H9 (cell line): ENCODE measurements around the gene JMJD1C. TPM values are rescaled to one million over a fixed set of nuclear protein-coding genes. Genes with fewer than 3 reads are reported as not detected.
A peak's percentile ranks its signal among the peaks of the same experiment; 100 is the strongest.

Experiments used
- DNase-seq: peaks from one replicate; pipeline ENCODE4 v3.0.0-alpha.2; 2017
- H2AFZ ChIP-seq: one replicate; pipeline ENCODE4 v1.6.1; 2013; ENCODE audit warnings: mild to moderate bottlenecking, low read length, control low read depth, moderate library complexity
- H2AK5ac ChIP-seq: 2 replicates; pipeline ENCODE4 v1.6.1; 2013; ENCODE audit warnings: low read length, control low read depth, mixed read lengths; ENCODE audit not compliant: insufficient read length
- H2BK120ac ChIP-seq: one replicate; pipeline ENCODE4 v1.6.1; 2013; ENCODE audit warnings: low read depth, mild to moderate bottlenecking, low read length, control low read depth, inconsistent platforms; ENCODE audit not compliant: poor library complexity, severe bottlenecking
- H2BK12ac ChIP-seq: 2 replicates; pipeline ENCODE4 v1.6.1; 2013; ENCODE audit warnings: low read length, control low read depth, mixed read lengths, low read depth; ENCODE audit not compliant: insufficient read length
- H2BK15ac ChIP-seq: 2 replicates; pipeline ENCODE4 v1.6.1; 2013; ENCODE audit warnings: low read depth, low read length, control low read depth
- H2BK20ac ChIP-seq: one replicate; pipeline ENCODE4 v1.6.1; 2013; ENCODE audit warnings: low read depth, mild to moderate bottlenecking, low read length, control low read depth, inconsistent platforms; ENCODE audit not compliant: poor library complexity, severe bottlenecking
- H2BK5ac ChIP-seq: 2 replicates; pipeline ENCODE4 v1.6.1; 2013; ENCODE audit warnings: low read length, control low read depth, mixed read lengths; ENCODE audit not compliant: insufficient read length
- H3K14ac ChIP-seq: 2 replicates; pipeline ENCODE4 v1.6.1; 2013; ENCODE audit warnings: low read length, control low read depth; ENCODE audit not compliant: insufficient read depth
- H3K18ac ChIP-seq: 2 replicates; pipeline ENCODE4 v1.6.1; 2013; ENCODE audit warnings: low read depth, mild to moderate bottlenecking, mixed read lengths, low read length, control low read depth; ENCODE audit not compliant: insufficient read length
- H3K23ac ChIP-seq: 2 replicates; pipeline ENCODE4 v1.6.1; 2013; ENCODE audit warnings: low read length, control low read depth, mixed read lengths, low read depth; ENCODE audit not compliant: insufficient read length
- H3K23me2 ChIP-seq: 2 replicates; pipeline ENCODE4 v1.6.1; 2013; ENCODE audit warnings: low read depth, mild to moderate bottlenecking, mixed read lengths, low read length, control low read depth; ENCODE audit not compliant: insufficient read length, poor library complexity, severe bottlenecking
- H3K27ac ChIP-seq: 2 replicates; pipeline ENCODE4 v1.5.1; 2013; ENCODE audit warnings: low read length, control low read depth, mixed read lengths, low read depth; ENCODE audit not compliant: insufficient read length
- H3K27me3 ChIP-seq: 2 replicates; pipeline ENCODE4 v1.6.1; 2013; ENCODE audit warnings: low read length, control low read depth, inconsistent platforms; ENCODE audit not compliant: insufficient read depth
- H3K4ac ChIP-seq: 2 replicates; pipeline ENCODE4 v1.6.1; 2013; ENCODE audit warnings: low read depth, mild to moderate bottlenecking, control low read depth, inconsistent platforms, low read length, moderate library complexity
- H3K4me1 ChIP-seq: 2 replicates; pipeline ENCODE4 v1.6.1; 2013; ENCODE audit warnings: low read length, control low read depth, inconsistent platforms; ENCODE audit not compliant: insufficient read depth
- H3K4me2 ChIP-seq: 2 replicates; pipeline ENCODE4 v1.6.1; 2013; ENCODE audit warnings: low read length, control low read depth, mixed read lengths; ENCODE audit not compliant: insufficient read length, insufficient read depth
- H3K56ac ChIP-seq: 2 replicates; pipeline ENCODE4 v1.6.1; 2013; ENCODE audit warnings: low read depth, mild to moderate bottlenecking, mixed read lengths, low read length, control low read depth; ENCODE audit not compliant: insufficient read length
- H3K79me1 ChIP-seq: 2 replicates; pipeline ENCODE4 v1.6.1; 2013; ENCODE audit warnings: low read depth, mild to moderate bottlenecking, moderate library complexity, low read length, control low read depth, inconsistent platforms; ENCODE audit not compliant: insufficient read depth, poor library complexity, severe bottlenecking
- H3K79me2 ChIP-seq: 2 replicates; pipeline ENCODE4 v1.6.1; 2013; ENCODE audit warnings: low read length, control low read depth, inconsistent platforms; ENCODE audit not compliant: insufficient read depth
- H3K9ac ChIP-seq: 2 replicates; pipeline ENCODE4 v1.6.1; 2013; ENCODE audit warnings: low read length, control low read depth, mixed read lengths; ENCODE audit not compliant: insufficient read length; ENCODE audit errors: extremely low read depth
- H3K9me3 ChIP-seq: one replicate; pipeline ENCODE4 v1.6.1; 2013; ENCODE audit warnings: low read depth, low read length, inconsistent platforms; ENCODE audit not compliant: control insufficient read depth
- H3T11ph ChIP-seq: one replicate; pipeline ENCODE4 v1.6.1; 2013; ENCODE audit warnings: mild to moderate bottlenecking, low read length, control low read depth, inconsistent platforms
- H4K20me1 ChIP-seq: one replicate; pipeline ENCODE4 v1.6.1; 2013; ENCODE audit not compliant: control insufficient read depth, insufficient read length, insufficient read depth
- H4K5ac ChIP-seq: 2 replicates; pipeline ENCODE4 v1.6.1; 2013; ENCODE audit warnings: low read depth, mild to moderate bottlenecking, mixed read lengths, low read length, control low read depth; ENCODE audit not compliant: insufficient read length
- H4K8ac ChIP-seq: replicated peaks from 2 replicates; pipeline ENCODE4 v1.6.1; 2013; ENCODE audit warnings: low read length, control low read depth, mixed read lengths, low read depth; ENCODE audit not compliant: insufficient read length
- H4K91ac ChIP-seq: 2 replicates; pipeline ENCODE4 v1.6.1; 2013; ENCODE audit warnings: low read depth, mild to moderate bottlenecking, moderate library complexity, mixed read lengths, low read length, control low read depth; ENCODE audit not compliant: insufficient read length
- H3K27ac Mint-ChIP-seq, 3 experiments: 2 replicates in 2 of 3; 3 replicates in 1 of 3; pipeline ENCODE4 v1.8.0; 2020 to 2021; ENCODE audit warnings: mixed read lengths in 3 of 3, mild to moderate bottlenecking in 1 of 3, moderate library complexity in 1 of 3
- H3K27me3 Mint-ChIP-seq: 2 replicates; pipeline ENCODE4 v1.8.0; 2021; ENCODE audit warnings: low read depth, mild to moderate bottlenecking, moderate library complexity, mixed read lengths
- H3K36me3 Mint-ChIP-seq, 3 experiments: 2 replicates in 2 of 3; 3 replicates in 1 of 3; pipeline ENCODE4 v1.8.0; 2020 to 2021; ENCODE audit warnings: low read depth in 3 of 3, mixed read lengths in 3 of 3; ENCODE audit not compliant: insufficient read depth in 1 of 3
- H3K4me1 Mint-ChIP-seq, 2 experiments: 2 replicates each; pipeline ENCODE4 v1.8.0; 2020; ENCODE audit warnings: mixed read lengths in 2 of 2
- H3K4me3 Mint-ChIP-seq, 2 experiments: 2 replicates in 1 of 2; 3 replicates in 1 of 2; pipeline ENCODE4 v1.8.0; 2020 to 2021; ENCODE audit warnings: mild to moderate bottlenecking in 2 of 2, mixed read lengths in 2 of 2, moderate library complexity in 1 of 2
- H3K9me3 Mint-ChIP-seq, 2 experiments: 2 replicates in 1 of 2; 3 replicates in 1 of 2; pipeline ENCODE4 v1.8.0; 2020; ENCODE audit warnings: mild to moderate bottlenecking in 2 of 2, mixed read lengths in 2 of 2, moderate library complexity in 1 of 2
- CTCF ChIP-seq: fragments of 200-600 bp; sonication (generic); conservative IDR thresholded peaks from 3 replicates; pipeline ENCODE4 v1.8.0; 2021; ENCODE audit warnings: antibody characterized with exemption, mild to moderate bottlenecking
- WGBS: extraction: QIAGEN DNeasy Blood & Tissue Kit; methylation state at CpG from one replicate; pipeline ENCODE4 v1.1.7; 2013; ENCODE audit warnings: missing lambda C conversion rate, low lambda C conversion rate, mixed read lengths; ENCODE audit not compliant: insufficient read length; ENCODE audit errors: extremely low coverage; 5-methylcytosine and 5-hydroxymethylcytosine counted together
- total RNA-seq: library from RNA; stranded (reverse); gene quantifications from 2 replicates; pipeline ENCODE4 v1.2.1, GENCODE V29; 2021

Gene JMJD1C
- total RNA-seq, 1 experiment from 2014 or later: 200 TPM

DNA sequence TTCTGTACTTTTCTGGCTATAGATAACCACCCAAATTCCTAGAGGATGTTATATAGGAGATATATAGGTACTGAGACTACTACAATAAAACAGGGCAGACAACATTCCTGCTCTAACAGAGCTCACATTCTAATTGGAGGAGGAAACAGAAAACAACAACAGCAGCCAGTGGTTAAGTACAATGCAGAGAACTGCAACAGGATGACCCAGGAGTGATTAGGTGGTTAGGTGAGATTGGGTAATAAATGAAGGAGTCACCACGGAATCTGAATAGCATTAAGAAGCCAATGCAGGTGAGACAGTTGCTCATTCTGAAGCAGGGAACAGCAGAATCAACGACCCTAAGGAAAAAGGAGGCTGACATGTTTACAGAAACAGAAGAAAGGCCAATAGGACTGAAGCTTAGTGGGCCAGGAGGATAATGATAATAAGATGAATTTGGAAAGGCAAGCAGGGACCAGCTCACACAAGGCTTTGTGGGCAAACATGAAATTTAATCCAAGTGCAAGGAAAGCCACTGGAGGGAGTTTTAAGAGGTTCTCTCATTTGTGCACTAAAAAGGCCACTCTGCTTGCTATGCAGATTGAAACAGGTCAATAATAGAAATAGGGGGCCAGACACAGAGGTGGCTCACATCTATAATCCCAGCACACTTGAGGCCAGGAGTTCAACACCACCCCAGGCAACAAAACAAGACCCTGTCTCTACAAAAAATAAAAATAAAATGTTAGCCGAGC is 38.5 kb upstream of the JMJD1C start:
- Histone ChIP-seq H2BK20ac (no peak overlapping the region), H3K27ac (peak overlapping the region; percentile 75), H2BK15ac (no peak overlapping the region), H3K56ac (no peak overlapping the region), H4K8ac (no peak overlapping the region), H2BK5ac (no peak overlapping the region), H3K9ac (no peak overlapping the region), H4K20me1 (no peaks in the 10 kb centered on the region), H3K23ac (no peak overlapping the region), H2BK120ac (no peak overlapping the region), H3K9me3 (no peaks in the 10 kb centered on the region), H3K79me2 (peaks cover 9% of the 10 kb centered on the region; the same call in 1 of the 2 replicates), H3K79me1 (no peaks in the 10 kb centered on the region), H3K14ac (no peak overlapping the region), H3K18ac (peak overlapping the region; percentile 46), H2AK5ac (no peak overlapping the region), H4K5ac (no peak overlapping the region), H4K91ac (no peak overlapping the region), H3K4me2 (peak overlapping the region; percentile 1), H3K4me1 (peaks cover 11% of the 10 kb centered on the region; the same call in 1 of the 2 replicates), H3K23me2 (no peaks in the 10 kb centered on the region), H2BK12ac (no peak overlapping the region), H3K4ac (no peak overlapping the region), H2AFZ (no peak overlapping the region), H3T11ph (no peak overlapping the region), H3K27me3 (no peaks in the 10 kb centered on the region)
- TF ChIP-seq CTCF: no peak
- Mint-ChIP-seq H3K4me1 (peaks cover 32 to 34% of the 10 kb centered on the region in 2 experiments), H3K27me3 (no peaks in the 10 kb centered on the region), H3K4me3 (peak overlapping the region in 1 of 2 experiments; percentile 28; a peak in 1 of 5 replicates), H3K27ac (peak overlapping the region; percentile 37 to 98 (median 81)), H3K36me3 (peaks cover 3 to 6% (median 4%) of the 10 kb centered on the region in 3 experiments; a peak in 5 of 7 replicates), H3K9me3 (no peaks in the 10 kb centered on the region; a peak in 1 of 5 replicates)
- WGBS: no CpG with 5 or more reads among the region's 3 CpGs
- DNase-seq: no peak
